B cell (primary cell): ENCODE data around the gene PAXIP1. TPM values are rescaled to one million over a fixed set of nuclear protein-coding genes. Genes with fewer than 3 reads are reported as not detected.

Source experiments
- ATAC-seq: fragments of 200-7000 bp; cut with Tn5 transposase; one replicate; pipeline ENCODE4 v1.10.0; 2021; ENCODE audit warnings: low read depth, mild to moderate bottlenecking, moderate number of reproducible peaks, moderate library complexity
- CTCF ChIA-PET: fragments of 350-600 bp; sonication (Branson Sonifier 250); formaldehyde crosslinking; loops from one replicate; lab custom pipeline; 2021; ENCODE audit warnings: antibody characterized with exemption, inconsistent platforms; lab: Charles Lee
- POLR2A ChIA-PET: fragments of 350-600 bp; sonication (Branson Sonifier 250); formaldehyde crosslinking; loops from one replicate; lab custom pipeline; 2021; ENCODE audit warnings: antibody characterized with exemption; lab: Charles Lee
- DNase-seq: peaks from one replicate; pipeline ENCODE4 v3.0.0; 2013
- H2AFZ ChIP-seq: 2 replicates; pipeline ENCODE4 v1.6.1; 2012; ENCODE audit warnings: mild to moderate bottlenecking, low read depth, low read length; ENCODE audit not compliant: insufficient read depth, poor library complexity, severe bottlenecking
- H3K27ac ChIP-seq, 2 donors: 1 replicate in 1 of 2; 2 replicates in 1 of 2; pipeline ENCODE4 v1.5.1; 2012 to 2013; ENCODE audit warnings: low read length in 2 of 2, mild to moderate bottlenecking in 2 of 2, moderate library complexity in 1 of 2
- H3K27me3 ChIP-seq, 4 experiments: fragments of 200-600 bp in 1 of 4; sonication (generic) in 1 of 4; replicated peaks in 1 of 4; 1 replicate in 2 of 4; 2 replicates in 2 of 4; pipeline versions ENCODE4 v1.6.1 to v1.7.0; 2013 to 2016; ENCODE audit warnings: low read length in 3 of 4, mild to moderate bottlenecking in 2 of 4, mixed read lengths in 1 of 4, moderate library complexity in 1 of 4; ENCODE audit not compliant: insufficient read depth in 4 of 4, control insufficient read depth in 3 of 4; ENCODE audit errors: control extremely low read depth in 1 of 4
- H3K36me3 ChIP-seq, 2 experiments: replicated peaks in 1 of 2; 1 replicate in 1 of 2; 2 replicates in 1 of 2; pipeline versions ENCODE4 v1.6.1 to v1.7.1; 2013; ENCODE audit warnings: low read length in 1 of 2; ENCODE audit not compliant: insufficient read depth in 2 of 2, control insufficient read depth in 1 of 2; ENCODE audit errors: control extremely low read depth in 1 of 2, extremely low read depth in 1 of 2
- H3K4me1 ChIP-seq, 2 donors: fragments of 200-600 bp in 1 of 2; sonication (generic) in 1 of 2; 1 replicate in 1 of 2; 2 replicates in 1 of 2; pipeline versions ENCODE4 v1.5.1 to v1.6.1; 2013 to 2017; ENCODE audit warnings: low read length in 2 of 2; ENCODE audit not compliant: control insufficient read depth in 2 of 2, insufficient read depth in 2 of 2
- H3K4me2 ChIP-seq: replicated peaks from 2 replicates; pipeline ENCODE3; 2012; ENCODE audit warnings: mild to moderate bottlenecking, low read depth, low read length; ENCODE audit not compliant: poor library complexity, severe bottlenecking
- H3K4me3 ChIP-seq, 5 experiments: fragments of 200-600 bp in 1 of 5; sonication (generic) in 1 of 5; 1 replicate in 3 of 5; 2 replicates in 2 of 5; pipeline versions ENCODE4 v1.5.1 to v1.7.0; 2011 to 2016; ENCODE audit warnings: low read length in 4 of 5, mild to moderate bottlenecking in 4 of 5, low read depth in 2 of 5, control low read depth in 1 of 5, moderate library complexity in 1 of 5; ENCODE audit not compliant: insufficient read depth in 1 of 5; ENCODE audit errors: control extremely low read depth in 1 of 5, extremely low read depth in 1 of 5
- H3K79me2 ChIP-seq: fragments of 200-600 bp; sonication (generic); one replicate; pipeline ENCODE4 v1.6.0; 2016; ENCODE audit warnings: low read length; ENCODE audit not compliant: control insufficient read depth, insufficient read depth
- H3K9ac ChIP-seq: fragments of 200-600 bp; sonication (generic); 2 replicates; pipeline ENCODE4 v1.6.1; 2017; ENCODE audit warnings: mild to moderate bottlenecking, low read length, moderate library complexity
- H3K9me3 ChIP-seq, 3 donors: one replicate each; pipeline versions ENCODE4 v1.6.1 to v1.7.1; 2013; ENCODE audit warnings: low read length in 2 of 3; ENCODE audit not compliant: control insufficient read depth in 2 of 3, insufficient read depth in 1 of 3; ENCODE audit errors: control extremely low read depth in 1 of 3
- H4K20me1 ChIP-seq: 2 replicates; pipeline ENCODE4 v1.6.0; 2012; ENCODE audit warnings: mild to moderate bottlenecking, low read length; ENCODE audit not compliant: insufficient read depth, control insufficient read depth, poor library complexity, severe bottlenecking
- H3K27ac Mint-ChIP-seq: one replicate; pipeline ENCODE4 v1.8.0; 2021; ENCODE audit warnings: mixed read lengths
- H3K27me3 Mint-ChIP-seq: one replicate; pipeline ENCODE4 v1.8.0; 2021; ENCODE audit warnings: mixed read lengths
- H3K4me1 Mint-ChIP-seq: one replicate; pipeline ENCODE4 v1.8.0; 2021; ENCODE audit warnings: mixed read lengths
- H3K4me3 Mint-ChIP-seq: one replicate; pipeline ENCODE4 v1.8.0; 2021; ENCODE audit warnings: mixed read lengths
- H3K9me3 Mint-ChIP-seq: one replicate; pipeline ENCODE4 v1.8.0; 2022; ENCODE audit warnings: mixed read lengths; ENCODE audit not compliant: insufficient read depth
- EZH2 ChIP-seq: IDR thresholded peaks from 2 replicates; pipeline ENCODE4 v1.6.1; 2012; ENCODE audit warnings: borderline replicate concordance, low read depth, mild to moderate bottlenecking, moderate library complexity, low read length; ENCODE audit not compliant: insufficient read depth, poor library complexity, severe bottlenecking
- WGBS: methylation state at CpG from one replicate; pipeline ENCODE4 v1.1.5; 2013; ENCODE audit warnings: missing lambda C conversion rate; ENCODE audit not compliant: insufficient coverage; 5-methylcytosine and 5-hydroxymethylcytosine counted together
- intact Hi-C: fragments of 100-400 bp; cut with micrococcal nuclease; formaldehyde crosslinking; loops from one replicate; pipeline ENCODE4 v1.10.0; 2022
- polyA plus RNA-seq: library from polyadenylated mRNA; depleted of rRNA; stranded (reverse); fragments of >200 nt; gene quantifications from 2 replicates; pipeline ENCODE4 v1.2.3, GENCODE V29; 2012
- total RNA-seq, 2 donors: library from RNA; stranded (reverse); fragments of 120-200 nt in 1 of 2; gene quantifications; 1 replicate in 1 of 2; 2 replicates in 1 of 2; pipeline versions ENCODE4 v1.2.3 to v1.2.4, GENCODE V29; 2013 to 2022
- TF ChIP-seq, protein P1 (sequence below): fragments of 200-600 bp; IDR thresholded peaks from one replicate; pipeline ENCODE4 v1.8.0; 2022; ENCODE audit warnings: antibody characterized with exemption, mild to moderate bottlenecking

The PAXIP1 gene
- total and polyA plus RNA-seq, 2 donors (not counting 1 experiment from before 2014, with no cell fraction given): 9.2 to 18.5 TPM

DNA sequence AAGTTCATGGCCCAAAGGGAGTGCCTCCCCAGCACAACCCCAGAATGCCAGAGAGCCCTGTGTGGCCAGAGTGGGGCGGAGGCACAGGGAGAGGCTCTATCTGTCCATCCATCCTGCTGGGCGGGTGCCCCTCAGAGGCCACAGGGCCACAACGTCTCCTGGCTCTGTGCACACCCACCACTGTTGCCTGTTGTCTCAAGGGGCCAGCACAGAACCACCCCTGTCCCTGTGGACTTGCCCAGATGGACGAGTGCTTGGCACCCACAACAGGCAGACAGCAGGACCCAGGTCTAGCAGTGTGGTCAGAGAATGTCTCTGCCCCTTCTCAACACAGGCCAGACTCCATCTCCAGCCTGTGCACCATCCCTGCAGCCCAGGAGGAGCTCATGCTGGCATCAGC, 92.8 kb downstream of the PAXIP1 start:
- ChIA-PET CTCF (interaction anchor here (1.0 to 2.4 kb wide), 2 partner anchors 13 to 17 kb away, joined by 3 to 10 read pairs; no protein-coding TSS in a partner anchor), POLR2A (no interaction called here)
- H3K27ac Mint-ChIP-seq: no peak overlapping the region
- Histone ChIP-seq H4K20me1 (no peaks in the 10 kb centered on the region), H3K4me1 (peaks cover 7 to 9% of the 10 kb centered on the region in 2 donors), H3K9me3 (peaks cover 0 to 25% (median 0%) of the 10 kb centered on the region in 3 donors), H2AFZ (no peak overlapping the region), H3K9ac (no peak overlapping the region), H3K27me3 (peaks cover 0 to 13% (median 7%) of the 10 kb centered on the region in 4 experiments), H3K4me3 (no peak overlapping the region), H3K4me2 (no peak overlapping the region), H3K79me2 (no peaks in the 10 kb centered on the region), H3K27ac (no peak overlapping the region), H3K36me3 (no peaks in the 10 kb centered on the region)
- H3K4me3 Mint-ChIP-seq: no peak overlapping the region
- H3K4me1 Mint-ChIP-seq: peaks cover 8% of the 10 kb centered on the region
- TF ChIP-seq, protein P1, sequence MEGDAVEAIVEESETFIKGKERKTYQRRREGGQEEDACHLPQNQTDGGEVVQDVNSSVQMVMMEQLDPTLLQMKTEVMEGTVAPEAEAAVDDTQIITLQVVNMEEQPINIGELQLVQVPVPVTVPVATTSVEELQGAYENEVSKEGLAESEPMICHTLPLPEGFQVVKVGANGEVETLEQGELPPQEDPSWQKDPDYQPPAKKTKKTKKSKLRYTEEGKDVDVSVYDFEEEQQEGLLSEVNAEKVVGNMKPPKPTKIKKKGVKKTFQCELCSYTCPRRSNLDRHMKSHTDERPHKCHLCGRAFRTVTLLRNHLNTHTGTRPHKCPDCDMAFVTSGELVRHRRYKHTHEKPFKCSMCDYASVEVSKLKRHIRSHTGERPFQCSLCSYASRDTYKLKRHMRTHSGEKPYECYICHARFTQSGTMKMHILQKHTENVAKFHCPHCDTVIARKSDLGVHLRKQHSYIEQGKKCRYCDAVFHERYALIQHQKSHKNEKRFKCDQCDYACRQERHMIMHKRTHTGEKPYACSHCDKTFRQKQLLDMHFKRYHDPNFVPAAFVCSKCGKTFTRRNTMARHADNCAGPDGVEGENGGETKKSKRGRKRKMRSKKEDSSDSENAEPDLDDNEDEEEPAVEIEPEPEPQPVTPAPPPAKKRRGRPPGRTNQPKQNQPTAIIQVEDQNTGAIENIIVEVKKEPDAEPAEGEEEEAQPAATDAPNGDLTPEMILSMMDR: no peak
- no peak for TF ChIP-seq EZH2
- 76% methylated on average over 4 of the region's 4 CpGs for WGBS
- H3K9me3 Mint-ChIP-seq: peaks cover 2% of the 10 kb centered on the region
- peaks cover 35% of the 10 kb centered on the region for H3K27me3 Mint-ChIP-seq
- intact Hi-C loops: loop anchor here (5.0 kb wide), 2 partner anchors 387 to 687 kb away; partner anchors contain the start of gene INSIG1
- ATAC-seq (no peak), DNase-seq (no peak)

DNA sequence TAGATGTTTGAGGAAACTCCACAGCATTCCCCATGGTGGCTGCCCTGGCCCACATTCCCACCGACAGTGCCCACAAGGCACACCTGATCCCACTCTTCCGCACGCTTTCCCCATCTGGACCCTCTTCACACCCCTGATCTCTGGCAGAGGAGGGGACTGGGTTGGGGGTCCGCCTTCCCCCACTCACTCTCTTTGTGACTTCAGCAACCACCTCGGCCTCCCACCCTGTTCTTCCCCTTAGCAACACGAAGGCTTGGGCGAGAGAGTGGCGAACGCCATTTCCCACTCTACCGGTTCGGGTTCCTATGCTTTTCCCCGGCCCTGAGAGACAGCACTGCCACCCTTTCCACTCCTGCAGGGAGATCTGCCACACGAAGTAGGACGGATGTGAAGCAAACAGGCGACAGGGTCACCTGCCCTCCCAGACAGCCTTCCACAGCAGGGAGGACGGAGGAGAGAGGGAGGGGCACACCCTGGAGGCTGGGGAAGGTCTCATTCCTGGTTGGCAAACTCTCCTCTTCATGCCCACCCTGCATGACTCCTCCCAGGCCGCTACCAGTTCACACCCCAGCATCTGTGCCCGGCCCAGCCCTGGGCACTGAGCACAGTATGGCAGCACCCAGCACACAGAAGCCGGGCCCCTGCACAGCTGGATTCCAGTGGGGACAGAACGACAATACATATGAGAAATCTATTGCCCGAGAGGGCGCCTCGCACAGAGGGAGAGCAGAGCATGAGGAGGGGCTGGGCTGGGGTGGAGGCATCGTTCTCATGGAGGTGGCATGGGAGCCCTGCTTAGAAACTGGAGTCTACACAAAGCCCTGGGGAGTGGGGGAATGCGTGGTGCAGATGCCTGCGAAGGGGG, 93.5 kb downstream of the PAXIP1 start:
- no peaks in the 10 kb centered on the region for H3K36me3 ChIP-seq
- H3K4me2 ChIP-seq: no peak overlapping the region
- Mint-ChIP-seq H3K4me3 (no peak overlapping the region), H3K27me3 (peaks cover 33% of the 10 kb centered on the region), H3K27ac (no peak overlapping the region), H3K9me3 (peaks cover 2% of the 10 kb centered on the region), H3K4me1 (peaks cover 6% of the 10 kb centered on the region)
- H3K27me3 ChIP-seq: peaks cover 0 to 7% (median 3%) of the 10 kb centered on the region in 4 experiments
- CTCF ChIA-PET: interaction anchor here (2.4 kb wide), 1 partner anchor 13 kb away, joined by 10 read pairs; no protein-coding TSS in a partner anchor
- peaks cover 0 to 25% (median 0%) of the 10 kb centered on the region in 3 donors for H3K9me3 ChIP-seq
- peaks cover 6 to 7% of the 10 kb centered on the region in 2 donors for H3K4me1 ChIP-seq
- H3K79me2 ChIP-seq: no peaks in the 10 kb centered on the region
- DNase-seq (no peak), ATAC-seq (no peak)
- no peaks in the 10 kb centered on the region for H4K20me1 ChIP-seq
- H3K9ac ChIP-seq: no peak overlapping the region
- TF ChIP-seq EZH2: no peak
- TF ChIP-seq, protein P1: no peak
- intact Hi-C loops: loop anchor here (5.0 kb wide), 2 partner anchors 388 to 688 kb away; partner anchors contain the start of gene INSIG1
- WGBS: 83% methylated on average over 24 of the region's 26 CpGs
- no peak overlapping the region for H2AFZ ChIP-seq
- POLR2A ChIA-PET: no interaction called here
- H3K27ac ChIP-seq: no peak overlapping the region
- H3K4me3 ChIP-seq: no peak overlapping the region
